HUES64 (cell line): Measurements from ENCODE around the gene NCOA4.
"Not testable (repeated sequence)": the region's sequence is repeated elsewhere in the genome, so short reads cannot be mapped to it uniquely, and the experiment has no call there.

Experiments used
- H3K27ac ChIP-seq: 2 replicates; pipeline ENCODE4 v1.7.0; 2013; ENCODE audit warnings: low read depth, low read length, inconsistent platforms
- H3K27me3 ChIP-seq: 2 replicates; pipeline ENCODE4 v1.6.1; 2013; ENCODE audit warnings: mild to moderate bottlenecking, low read length; ENCODE audit not compliant: insufficient read depth
- H3K36me3 ChIP-seq: 2 replicates; pipeline ENCODE4 v1.6.1; 2013; ENCODE audit warnings: mild to moderate bottlenecking, low read length; ENCODE audit not compliant: insufficient read depth
- H3K4me1 ChIP-seq: 2 replicates; pipeline ENCODE4 v1.6.1; 2013; ENCODE audit warnings: mild to moderate bottlenecking, low read length, moderate library complexity; ENCODE audit not compliant: insufficient read depth
- H3K4me3 ChIP-seq: 2 replicates; pipeline ENCODE4 v1.5.1; 2013; ENCODE audit warnings: mild to moderate bottlenecking, low read length, moderate library complexity
- H3K9ac ChIP-seq: 2 replicates; pipeline ENCODE4 v1.6.1; 2013; ENCODE audit warnings: mild to moderate bottlenecking, low read depth, low read length
- H3K9me3 ChIP-seq: 2 replicates; pipeline ENCODE4 v1.6.1; 2013; ENCODE audit warnings: low read depth, low read length; ENCODE audit not compliant: insufficient read depth
- WGBS: fragments of 150-250, 120-280 bp; methylation state at CpG from one replicate; pipeline ENCODE4 v1.1.7; 2013; ENCODE audit warnings: missing lambda C conversion rate; 5-methylcytosine and 5-hydroxymethylcytosine counted together

The NCOA4 gene

DNA sequence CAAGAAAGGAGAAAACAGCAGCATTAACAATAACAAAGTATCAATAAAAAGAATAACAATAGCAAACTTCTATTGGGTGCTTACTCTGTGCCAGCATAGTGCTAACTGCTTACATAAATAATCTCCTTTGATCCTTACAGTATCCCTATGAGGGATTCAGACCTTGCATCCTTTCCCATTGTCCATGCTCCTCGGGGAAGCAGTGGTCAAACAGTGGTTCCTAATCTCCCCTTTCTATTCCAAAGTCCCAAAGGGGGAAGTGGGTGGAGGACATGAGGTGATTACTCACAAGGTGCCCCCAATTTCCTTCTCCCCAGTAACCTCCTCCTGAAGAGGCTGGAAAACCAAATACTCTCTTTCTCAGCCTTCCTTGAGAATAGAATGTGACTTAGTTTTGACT, 37.7 kb upstream of the NCOA4 start:
- Histone ChIP-seq H3K4me1 (peaks cover 8% of the 10 kb centered on the region), H3K27ac (peak overlapping the region; percentile 27), H3K36me3 (no peaks in the 10 kb centered on the region), H3K4me3 (no peak overlapping the region), H3K27me3 (no peaks in the 10 kb centered on the region), H3K9me3 (no peaks in the 10 kb centered on the region; the same call in 1 of the 2 replicates), H3K9ac (no peak overlapping the region)
- 75% methylated on average over 1 of the region's 1 CpG for WGBS

DNA sequence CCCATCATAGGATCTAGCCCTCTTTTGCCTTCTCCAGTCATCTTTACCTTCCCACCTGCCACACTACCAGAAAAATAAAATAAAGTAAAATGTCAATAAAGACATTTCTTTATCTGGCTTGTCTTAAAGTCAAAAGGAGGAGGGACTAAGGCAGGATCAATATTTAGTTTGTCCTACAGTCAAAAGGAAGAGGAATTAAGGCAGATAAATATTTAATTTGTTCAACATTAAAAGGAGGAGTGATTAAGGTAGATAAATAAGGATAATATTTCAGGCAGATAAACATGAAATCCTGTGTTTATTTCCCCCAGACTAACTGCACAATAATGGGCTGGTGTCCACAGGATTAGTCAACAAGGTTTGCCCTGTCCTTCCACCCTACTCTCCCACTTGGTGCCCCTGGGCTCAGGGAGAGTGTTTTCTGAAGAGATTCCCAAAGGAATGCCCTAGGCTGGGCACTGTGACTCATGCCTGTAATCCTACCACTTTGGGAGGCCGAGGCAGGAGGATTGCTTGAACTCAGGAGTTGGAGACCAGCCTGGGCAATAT, 33.9 kb upstream of the NCOA4 start:
- Histone ChIP-seq H3K9me3 (no peaks in the 10 kb centered on the region; the same call in 1 of the 2 replicates), H3K9ac (no peak overlapping the region), H3K27me3 (no peaks in the 10 kb centered on the region), H3K4me1 (peaks cover 8% of the 10 kb centered on the region), H3K27ac (no peak overlapping the region), H3K36me3 (no peaks in the 10 kb centered on the region), H3K4me3 (no peak overlapping the region)
- 100% methylated on average over 1 of the region's 1 CpG for WGBS

GRCh38 chr10:46062723-46063428, 32.5 kb upstream of the NCOA4 start:
- Histone ChIP-seq H3K9ac (no peak overlapping the region), H3K27ac (no peak overlapping the region), H3K36me3 (no peaks in the 10 kb centered on the region), H3K4me1 (peaks cover 5% of the 10 kb centered on the region), H3K4me3 (no peak overlapping the region), H3K27me3 (no peaks in the 10 kb centered on the region), H3K9me3 (no peaks in the 10 kb centered on the region)
- WGBS: 90% methylated on average over 14 of the region's 14 CpGs

DNA sequence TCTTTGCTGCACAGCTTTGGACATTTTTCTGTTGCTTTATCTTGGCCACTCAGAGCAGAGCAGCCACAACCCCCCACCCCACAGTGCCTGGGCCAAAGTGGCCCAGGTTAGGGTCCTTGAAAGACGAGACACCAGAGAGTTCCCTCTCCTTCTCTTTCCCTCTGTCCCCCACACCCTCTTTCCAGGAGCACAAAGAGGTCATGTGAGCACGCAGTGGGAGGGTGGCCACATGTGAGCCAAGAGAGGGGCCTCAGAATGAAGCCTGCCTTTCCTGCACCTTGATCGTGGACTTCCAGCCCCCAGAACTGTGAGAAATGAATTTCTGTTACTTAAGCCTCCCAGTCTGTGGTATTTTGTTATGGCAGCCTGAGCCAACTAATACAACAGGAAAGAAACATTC, 30.3 kb upstream of the NCOA4 start:
- no peak overlapping the region for H3K4me3 ChIP-seq
- H3K9ac ChIP-seq: no peak overlapping the region
- no peaks in the 10 kb centered on the region for H3K9me3 ChIP-seq
- H3K27ac ChIP-seq: no peak overlapping the region
- no peaks in the 10 kb centered on the region for H3K27me3 ChIP-seq
- H3K4me1 ChIP-seq: no peaks in the 10 kb centered on the region; the same call in 1 of the 2 replicates
- no peaks in the 10 kb centered on the region for H3K36me3 ChIP-seq
- 81% methylated on average over 3 of the region's 3 CpGs for WGBS

DNA sequence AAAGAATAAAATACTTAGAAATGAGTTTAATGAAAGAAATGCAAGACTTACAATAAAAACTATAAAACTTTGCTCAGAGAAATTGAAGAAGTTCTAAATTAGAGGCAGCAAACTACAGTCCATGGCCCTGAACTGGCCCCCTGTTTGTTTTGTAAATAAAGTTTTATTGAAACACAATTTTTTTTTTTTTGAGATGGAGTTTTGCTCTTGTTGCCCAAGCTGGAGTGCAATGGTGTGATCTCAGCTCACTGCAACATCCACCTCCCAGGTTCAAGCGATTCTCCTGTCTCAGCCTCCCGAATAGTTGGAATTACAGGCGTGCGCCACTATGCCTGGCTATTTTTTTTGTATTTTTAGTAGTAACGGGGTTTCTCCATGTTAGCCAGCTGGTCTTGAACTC, 27.5 kb upstream of the NCOA4 start:
- H3K4me3 ChIP-seq, H3K36me3 ChIP-seq, H3K9ac ChIP-seq, H3K27ac ChIP-seq, H3K27me3 ChIP-seq, H3K9me3 ChIP-seq: not testable (repeated sequence)
- 98% methylated on average over 5 of the region's 5 CpGs for WGBS
- H3K4me1 ChIP-seq: peaks cover 17% of the 10 kb centered on the region

- Histone ChIP-seq H3K27me3 (no peaks in the 10 kb centered on the region), H3K36me3 (no peaks in the 10 kb centered on the region), H3K4me1 (peaks cover 26% of the 10 kb centered on the region), H3K9ac (no peak overlapping the region), H3K4me3 (no peak overlapping the region), H3K27ac (no peak overlapping the region), H3K9me3 (no peaks in the 10 kb centered on the region)
Measured at GRCh38 chr10:46057038-46057437, 26.6 kb upstream of the NCOA4 start.

DNA sequence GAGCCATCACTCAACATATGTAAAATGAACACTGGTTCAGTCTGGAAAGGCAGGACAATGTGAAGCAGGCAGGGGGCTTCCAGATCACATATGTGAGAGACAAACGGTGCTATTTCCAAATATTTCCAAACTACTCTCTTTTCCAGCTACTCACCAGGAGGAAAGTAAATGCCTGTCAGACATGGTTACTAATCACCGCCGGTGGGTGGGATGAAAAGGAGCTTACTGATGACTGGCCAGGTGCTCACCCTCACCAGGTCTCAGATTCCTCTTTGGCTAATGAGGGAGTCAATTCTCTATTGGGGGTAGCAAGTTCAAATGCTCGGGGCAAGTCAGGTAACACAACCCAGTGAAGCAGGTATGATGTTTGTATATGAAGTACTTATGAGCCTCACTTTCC, 25.3 kb upstream of the NCOA4 start:
- Histone ChIP-seq H3K4me1 (peaks cover 30% of the 10 kb centered on the region), H3K36me3 (no peaks in the 10 kb centered on the region), H3K9ac (no peak overlapping the region), H3K27me3 (no peaks in the 10 kb centered on the region), H3K4me3 (no peak overlapping the region), H3K27ac (no peak overlapping the region), H3K9me3 (no peaks in the 10 kb centered on the region)
- WGBS: 91% methylated on average over 4 of the region's 4 CpGs

DNA sequence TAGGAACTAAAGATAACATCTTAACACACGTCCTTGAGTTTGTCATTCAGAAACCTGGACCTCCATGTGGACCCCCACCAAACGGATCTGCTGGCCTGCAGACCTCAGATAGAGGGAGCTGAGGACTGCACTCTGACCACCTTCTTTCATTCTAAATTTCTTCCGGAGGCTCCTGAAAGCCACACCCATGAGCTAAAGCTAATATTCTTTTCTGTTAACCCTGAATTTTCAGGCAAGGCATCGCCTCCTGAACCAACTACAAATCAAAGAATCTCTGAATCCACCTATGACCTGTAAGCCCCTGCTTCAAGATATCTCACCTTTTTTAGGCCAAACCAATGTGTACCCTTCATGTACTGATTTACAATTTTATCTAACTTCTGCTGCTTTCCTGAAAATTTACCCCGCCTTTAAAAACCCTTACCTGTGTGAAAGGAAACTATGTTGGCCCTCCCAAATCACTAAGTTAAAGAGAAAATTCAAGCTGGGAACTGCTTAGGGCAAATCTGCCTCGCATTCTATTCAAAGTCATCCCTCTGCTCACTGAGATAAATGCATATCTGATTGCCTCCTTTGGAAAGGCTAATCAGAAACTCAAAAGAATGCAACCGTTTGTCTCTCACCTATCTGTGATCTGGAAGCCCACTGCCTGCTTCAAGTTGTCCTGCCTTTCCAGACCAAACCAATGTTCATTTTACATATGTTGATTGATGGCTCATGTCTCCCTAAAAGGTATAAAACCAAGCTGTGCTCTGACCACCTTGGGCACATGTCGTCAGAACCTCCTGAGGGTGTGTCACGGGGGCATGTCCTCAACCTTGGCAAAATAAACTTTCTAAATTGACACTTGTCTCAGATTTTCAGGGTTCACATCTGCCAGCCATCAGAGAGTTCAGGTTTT, 23.4 kb upstream of the NCOA4 start:
- 38% methylated on average over 9 of the region's 9 CpGs for WGBS
- Histone ChIP-seq H3K9ac (no peak overlapping the region), H3K27me3 (no peaks in the 10 kb centered on the region), H3K4me1 (peaks cover 30% of the 10 kb centered on the region), H3K27ac (peak overlapping the region; percentile 1; the same call in 1 of the 2 replicates), H3K36me3 (no peaks in the 10 kb centered on the region), H3K9me3 (no peaks in the 10 kb centered on the region), H3K4me3 (no peak overlapping the region)

- H3K27ac ChIP-seq: peak overlapping the region; percentile 33; the same call in 1 of the 2 replicates
- no peak overlapping the region for H3K4me3 ChIP-seq
- WGBS: 94% methylated on average over 6 of the region's 6 CpGs
- no peak overlapping the region for H3K9ac ChIP-seq
- peaks cover 30% of the 10 kb centered on the region for H3K4me1 ChIP-seq
- no peaks in the 10 kb centered on the region for H3K36me3 ChIP-seq
- H3K9me3 ChIP-seq: no peaks in the 10 kb centered on the region
- H3K27me3 ChIP-seq: no peaks in the 10 kb centered on the region
Measured at GRCh38 chr10:46052791-46053375, 22.5 kb upstream of the NCOA4 start.

GRCh38 chr10:46052057-46052790, 21.8 kb upstream of the NCOA4 start:
- no peak overlapping the region for H3K9ac ChIP-seq
- H3K36me3 ChIP-seq: no peaks in the 10 kb centered on the region
- no peaks in the 10 kb centered on the region for H3K9me3 ChIP-seq
- whole genome bisulfite sequencing: 70% methylated on average over 6 of the region's 7 CpGs
- no peaks in the 10 kb centered on the region for H3K27me3 ChIP-seq
- peaks cover 30% of the 10 kb centered on the region for H3K4me1 ChIP-seq
- no peak overlapping the region for H3K4me3 ChIP-seq
- peak overlapping the region; percentile 16; the same call in 1 of the 2 replicates for H3K27ac ChIP-seq
